Cardiac fibroblast (primary cell): ENCODE measurements around the gene RAB40B.
A peak's percentile ranks its signal among the peaks of the same experiment; 100 is the strongest.
"Not testable (repeated sequence)": the region's sequence is repeated elsewhere in the genome, so short reads cannot be mapped to it uniquely, and the experiment has no call there.

ENCODE experiments used
- DNase-seq, 2 donors: peaks; one replicate each; pipeline versions ENCODE4 v3.0.0 to v3.0.0-alpha.2; 2010; ENCODE audit warnings: low read depth in 2 of 2
- H3K4me3 ChIP-seq, 2 donors: replicated peaks in 1 of 2; 1 replicate in 1 of 2; 2 replicates in 1 of 2; pipeline ENCODE4 v1.5.1; 2011; ENCODE audit warnings: low read depth in 2 of 2, low read length in 2 of 2, mild to moderate bottlenecking in 2 of 2, moderate library complexity in 1 of 2
- CTCF ChIP-seq: IDR thresholded peaks from one replicate; pipeline ENCODE4 v1.5.1; 2011; ENCODE audit warnings: low read depth, mild to moderate bottlenecking, low read length, inconsistent platforms

Gene RAB40B

GRCh38 chr17:82659886-82660285, 38.6 kb downstream of the RAB40B start:
- DNase-seq: no peak
- no peak for TF ChIP-seq CTCF

GRCh38 chr17:82658796-82659452, 39.6 kb downstream of the RAB40B start:
- no peak for TF ChIP-seq CTCF
- no peak overlapping the region for H3K4me3 ChIP-seq
- DNase-seq: no peak

More at GRCh38 chr17:82659886-82660285, 38.6 kb downstream of the RAB40B start:
- no peak overlapping the region for H3K4me3 ChIP-seq

GRCh38 chr17:82658331-82658730, 40.2 kb downstream of the RAB40B start:
- DNase-seq: no peak
- no peak overlapping the region for H3K4me3 ChIP-seq
- TF ChIP-seq CTCF: no peak

- no peak for TF ChIP-seq CTCF
- no peak for DNase-seq
- H3K4me3 ChIP-seq: no peak overlapping the region
These were observed 40.6 kb downstream of the RAB40B start for GRCh38 chr17:82657926-82658325.

- no peak overlapping the region for H3K4me3 ChIP-seq
- DNase-seq: no peak
- no peak for TF ChIP-seq CTCF
These were observed 42.2 kb downstream of the RAB40B start for GRCh38 chr17:82656266-82656665.

- no peak for DNase-seq
- TF ChIP-seq CTCF: no peak
- no peak overlapping the region for H3K4me3 ChIP-seq
These were observed 43.0 kb downstream of the RAB40B start for GRCh38 chr17:82655523-82655922.

GRCh38 chr17:82655038-82655479, 43.4 kb downstream of the RAB40B start:
- no peak overlapping the region for H3K4me3 ChIP-seq
- no peak for TF ChIP-seq CTCF
- DNase-seq: peak; percentile 11 to 80

GRCh38 chr17:82654611-82655010, 43.9 kb downstream of the RAB40B start:
- DNase-seq: not testable (repeated sequence)

More at GRCh38 chr17:82654611-82655010, 43.9 kb downstream of the RAB40B start:
- H3K4me3 ChIP-seq: not testable (repeated sequence)
